NCI-H2227 (cell line): ENCODE results near the gene PSMD13.
"Not testable (repeated sequence)": the region's sequence is repeated elsewhere in the genome, so short reads cannot be mapped to it uniquely, and the experiment has no call there.

Experiments
- DNase-seq: peaks from one replicate; lab custom pipeline; 2025; ENCODE audit not compliant: unreplicated experiment; lab: John Stamatoyannopoulos, UW

PSMD13 gene

DNA sequence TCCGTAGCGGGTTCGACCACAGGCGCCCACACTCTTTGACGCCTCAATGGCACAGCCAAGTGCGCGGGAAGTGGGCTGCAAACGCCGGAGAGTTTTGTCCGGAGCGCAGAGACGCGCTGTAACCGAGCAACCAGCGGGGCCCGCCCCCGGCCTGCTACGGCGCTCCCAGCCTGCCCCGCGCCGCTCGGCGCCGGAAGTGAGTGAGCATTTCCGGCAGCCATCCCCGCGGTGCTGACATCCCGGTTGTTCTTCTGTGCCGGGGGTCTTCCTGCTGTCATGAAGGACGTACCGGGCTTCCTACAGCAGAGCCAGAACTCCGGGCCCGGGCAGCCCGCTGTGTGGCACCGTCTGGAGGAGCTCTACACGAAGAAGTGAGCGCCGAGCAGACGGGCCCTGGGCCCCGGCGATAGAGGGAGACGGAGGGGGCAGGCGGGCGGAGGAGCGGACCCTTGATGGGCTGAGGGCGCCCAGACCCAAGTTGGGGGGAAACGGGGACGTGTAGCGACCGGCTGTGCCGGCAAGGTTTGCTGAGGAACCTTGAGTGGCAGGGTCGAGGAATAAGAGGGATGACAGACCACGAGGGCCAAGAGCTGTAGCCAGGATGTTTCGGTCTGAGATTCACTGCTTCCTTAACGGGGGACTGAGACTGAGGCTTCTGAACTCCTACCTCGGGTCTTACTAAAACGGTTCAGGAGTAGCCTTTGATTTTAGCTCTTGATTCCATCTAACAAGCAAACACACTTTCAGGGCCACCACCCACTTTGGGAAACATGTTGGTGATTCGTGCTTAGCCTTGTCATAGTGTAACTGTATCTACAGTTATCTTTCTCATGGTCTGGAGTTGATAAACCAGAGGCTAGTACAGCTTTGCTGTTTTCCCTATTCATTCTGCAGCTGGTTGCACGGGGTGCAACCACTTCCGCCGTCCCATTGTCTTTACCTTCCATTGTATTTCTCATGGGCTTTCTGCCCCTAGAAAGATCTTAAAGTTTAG, at the start of gene PSMD13:
PSMD13 (plus strand) TSS at position 203 of the 994 bp plus-strand sequence; CDS start at position 277, 74 bp downstream.
- peak; percentile 95 for DNase-seq

DNA sequence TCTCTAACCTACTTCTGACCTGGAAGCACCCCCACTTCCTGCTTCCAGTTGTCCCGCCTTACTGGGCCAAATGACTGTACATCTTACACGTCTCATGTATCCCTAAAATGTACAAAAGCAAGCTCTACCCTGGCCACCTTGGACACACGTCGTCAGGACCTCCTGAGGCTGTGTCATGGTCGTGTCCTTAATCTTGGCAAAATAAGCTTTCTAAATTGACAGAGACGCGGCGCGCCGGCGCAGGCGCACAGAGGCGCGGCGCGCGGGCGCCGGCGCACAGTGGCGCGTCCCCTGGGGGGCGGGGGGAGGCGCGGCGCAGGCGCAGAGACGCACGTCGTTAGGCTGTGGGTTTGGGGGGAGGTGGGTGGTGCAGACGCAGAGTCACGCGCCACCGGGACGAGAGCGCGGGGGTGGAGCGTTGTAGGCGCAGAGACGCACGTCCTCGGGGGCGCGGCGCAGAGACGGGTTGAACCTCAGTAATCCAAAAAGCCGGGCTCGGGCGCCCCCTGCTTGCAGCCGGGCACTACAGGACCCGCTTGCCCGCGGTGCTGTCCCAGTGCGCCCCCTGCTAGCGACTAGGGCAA, 47.5 kb upstream of the PSMD13 start:
- DNase-seq, result not testable (repeated sequence)

DNA sequence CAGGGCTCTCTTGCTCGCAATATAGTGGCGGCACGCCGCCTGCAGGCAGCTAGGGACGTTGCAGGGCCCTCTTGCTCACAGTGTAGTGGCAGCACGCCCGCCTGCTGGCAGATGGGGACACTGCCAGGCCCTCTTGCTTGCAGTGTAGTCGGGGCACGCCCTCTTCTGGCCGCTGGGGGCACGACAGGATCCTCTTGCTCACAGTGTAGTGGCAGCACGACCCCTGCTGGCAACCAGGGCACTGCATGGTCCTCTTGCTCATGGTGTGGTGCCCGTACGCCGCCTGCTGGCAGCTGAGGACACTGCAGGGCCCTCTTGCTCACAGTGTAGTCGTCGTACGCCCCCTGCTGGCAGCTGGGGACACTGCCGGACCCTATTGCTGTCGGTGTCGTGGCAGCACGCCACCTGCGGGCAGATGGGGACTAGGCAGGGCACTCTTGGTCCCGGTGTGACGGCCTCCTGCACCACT, 46.9 kb upstream of the PSMD13 start:
- not testable (repeated sequence) for DNase-seq

DNA sequence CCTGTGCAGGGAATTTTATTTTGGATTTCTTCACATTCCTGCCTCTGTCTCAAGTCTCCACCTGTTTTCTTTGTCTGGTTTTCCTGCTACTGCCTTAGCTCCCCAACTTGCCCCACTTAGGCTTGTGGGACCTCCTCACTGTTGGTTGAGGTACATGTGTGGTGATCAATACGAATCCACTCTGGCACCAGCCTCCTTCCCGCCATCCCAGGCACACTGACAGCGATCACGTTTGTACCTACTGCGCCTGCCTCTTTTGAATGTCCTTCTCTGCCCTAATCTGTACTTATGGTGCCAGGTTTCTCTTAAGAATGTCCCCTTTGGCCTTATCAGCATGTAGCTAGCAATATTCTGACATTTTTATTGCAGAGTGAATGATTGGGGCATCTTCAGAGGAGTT, 46.2 kb upstream of the PSMD13 start:
- not testable (repeated sequence) for DNase-seq

DNA sequence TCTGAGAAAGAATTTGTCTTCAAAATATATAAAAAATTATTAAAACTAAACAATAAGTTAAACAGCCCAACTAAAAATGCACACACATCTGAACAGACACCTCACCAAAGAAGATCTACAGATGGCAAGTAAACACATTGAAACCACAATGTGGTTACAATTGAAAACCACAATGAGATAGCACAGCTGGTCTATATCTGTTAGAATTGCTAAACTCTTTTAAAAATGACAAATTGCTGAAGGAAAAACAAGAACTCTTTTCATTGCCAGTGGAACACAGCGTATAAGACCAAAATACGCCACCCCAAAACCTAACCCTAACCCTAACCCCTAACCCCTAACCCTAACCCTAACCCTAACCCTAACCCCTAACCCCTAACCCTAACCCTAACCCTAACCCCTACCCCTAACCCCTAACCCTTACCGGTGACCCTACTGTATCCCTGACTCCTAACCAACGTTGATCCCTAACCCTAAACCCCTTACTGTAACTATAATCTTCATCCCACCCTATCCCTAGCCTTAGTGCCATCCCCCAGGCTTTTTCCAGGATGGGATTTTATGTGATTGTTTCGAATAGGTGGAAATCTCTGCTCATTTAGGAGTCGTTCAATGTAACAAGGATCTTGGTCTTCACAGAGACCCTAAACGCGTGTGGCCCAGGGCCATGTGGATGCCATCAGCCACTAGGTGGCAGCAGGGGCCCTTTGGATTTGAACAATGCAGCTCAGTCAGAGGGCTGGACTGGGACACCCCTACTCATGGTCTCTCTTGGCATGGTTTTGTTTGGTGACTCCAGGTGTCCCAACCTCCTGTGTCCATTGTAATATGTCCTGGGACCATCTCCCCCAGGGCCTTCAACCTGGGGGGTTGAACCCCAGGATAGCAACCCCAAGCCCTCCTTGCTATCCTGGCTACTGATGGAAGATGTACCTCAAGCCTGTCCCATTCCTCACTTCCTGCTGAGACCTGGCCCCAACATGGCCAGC, 45.0 kb upstream of the PSMD13 start:
- not testable (repeated sequence) for DNase-seq

DNA sequence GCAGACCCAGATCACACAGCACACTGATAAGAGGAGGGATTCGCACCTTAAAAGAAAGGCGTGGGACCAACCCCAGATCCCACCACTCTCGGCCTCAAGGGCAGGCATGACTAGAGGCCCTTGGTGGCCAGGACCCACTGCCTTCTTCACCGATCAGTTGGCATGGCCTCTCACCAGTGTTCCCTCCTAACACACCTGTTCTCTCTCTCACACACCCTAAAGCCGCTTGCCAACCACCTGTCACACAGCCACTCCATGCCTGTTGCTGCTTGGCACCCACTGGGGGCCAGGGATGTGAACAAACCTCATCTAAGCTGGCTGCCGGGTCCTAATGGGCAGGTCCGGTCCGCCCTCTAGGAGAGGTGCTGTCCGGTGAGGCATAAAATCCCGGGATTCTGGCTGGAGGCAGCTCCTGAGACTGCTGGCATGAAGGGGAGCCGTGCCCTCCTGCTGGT, 44.1 kb upstream of the PSMD13 start, which contains the start of gene SCGB1C1:
SCGB1C1 (plus strand) TSS at position 405 of the 455 bp plus-strand sequence; CDS start at position 427, 22 bp downstream.
- not testable (repeated sequence) for DNase-seq

DNA sequence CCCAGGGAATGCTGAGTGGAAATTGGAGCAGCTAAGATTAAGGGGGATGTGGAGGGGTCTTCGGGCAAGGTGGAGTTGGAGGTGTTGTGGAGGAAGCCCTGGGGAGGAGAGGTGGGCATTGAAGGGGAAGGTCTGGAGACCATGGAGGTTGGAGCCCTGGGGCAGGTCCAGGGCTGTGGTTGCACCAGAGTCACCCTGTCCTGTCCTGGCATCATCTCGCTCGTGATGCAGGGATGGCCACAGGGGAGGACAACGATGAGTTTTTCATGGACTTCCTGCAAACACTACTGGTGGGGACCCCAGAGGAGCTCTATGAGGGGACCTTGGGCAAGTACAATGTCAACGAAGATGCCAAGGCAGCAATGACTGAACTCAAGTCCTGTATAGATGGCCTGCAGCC, 43.3 kb upstream of the PSMD13 start:
- DNase-seq, result not testable (repeated sequence)

DNA sequence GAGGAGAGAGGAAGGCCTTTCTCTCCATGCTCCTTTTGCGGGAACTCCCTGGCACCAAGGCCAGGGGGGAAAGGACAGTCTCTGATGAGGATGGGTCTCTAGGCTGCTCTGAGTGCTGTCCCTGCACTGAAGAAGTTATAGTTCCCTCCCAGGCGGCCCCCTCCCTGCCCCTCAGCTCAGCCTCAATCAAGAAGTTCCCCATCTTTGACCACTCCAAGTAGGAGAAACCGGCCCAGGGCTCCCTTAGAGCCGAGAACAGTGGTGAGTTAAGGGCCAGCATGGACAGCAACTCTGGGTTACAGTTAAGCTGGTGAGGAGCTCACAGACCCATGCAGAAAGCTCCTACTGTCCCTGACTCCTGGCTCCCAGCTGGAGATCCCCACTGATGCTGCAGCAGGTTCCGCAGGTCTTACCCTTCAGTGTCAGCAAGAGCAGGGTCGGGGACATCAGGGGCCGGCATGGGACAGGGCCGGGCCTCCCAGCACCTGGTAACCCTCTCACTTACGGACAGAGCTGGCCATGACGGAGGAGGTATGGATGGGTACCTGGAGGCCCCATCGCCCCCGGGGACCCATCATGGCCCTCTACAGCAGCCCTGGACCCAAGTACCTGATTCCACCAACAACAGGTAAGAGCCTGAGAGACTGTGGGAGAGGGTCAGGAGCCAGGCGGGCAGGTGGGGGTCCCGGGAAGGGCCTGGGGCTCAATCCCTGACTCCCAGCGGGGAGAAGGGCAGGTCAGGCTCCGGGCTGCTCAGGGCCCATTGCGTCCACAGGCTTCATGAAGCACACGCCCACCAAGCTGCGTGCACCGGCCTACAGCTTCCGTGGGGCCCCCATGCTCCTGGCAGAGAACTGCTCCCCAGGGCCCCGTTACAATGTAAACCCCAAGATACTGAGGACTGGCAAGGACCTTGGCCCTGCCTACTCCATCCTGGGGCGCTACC, 39.7 kb upstream of the PSMD13 start:
- DNase-seq, result no peak

DNA sequence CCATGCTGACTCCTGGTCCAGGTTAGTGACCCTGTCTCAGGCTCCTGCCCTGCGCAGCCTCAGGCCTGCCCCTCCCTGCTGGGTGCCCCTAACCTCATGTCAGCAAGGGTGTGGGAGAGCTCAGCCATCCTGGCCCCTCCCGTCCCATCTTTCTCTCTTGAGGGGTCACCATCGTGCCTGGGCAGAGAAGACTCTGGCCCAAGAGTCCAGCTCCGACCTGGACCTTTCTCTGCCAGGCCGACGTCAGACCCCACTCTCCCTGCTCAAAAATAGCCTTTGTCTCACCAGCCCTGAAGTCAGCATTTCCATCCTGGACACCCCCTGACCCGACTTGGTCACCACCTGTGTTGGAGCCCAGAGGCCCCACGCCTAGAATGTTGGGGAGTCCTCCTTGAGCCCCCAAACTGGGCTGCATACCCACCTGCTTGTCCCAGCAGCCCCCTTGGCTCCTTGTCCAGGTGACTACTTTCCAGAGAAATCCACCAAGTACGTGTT, 39.0 kb upstream of the PSMD13 start:
- no peak for DNase-seq

DNA sequence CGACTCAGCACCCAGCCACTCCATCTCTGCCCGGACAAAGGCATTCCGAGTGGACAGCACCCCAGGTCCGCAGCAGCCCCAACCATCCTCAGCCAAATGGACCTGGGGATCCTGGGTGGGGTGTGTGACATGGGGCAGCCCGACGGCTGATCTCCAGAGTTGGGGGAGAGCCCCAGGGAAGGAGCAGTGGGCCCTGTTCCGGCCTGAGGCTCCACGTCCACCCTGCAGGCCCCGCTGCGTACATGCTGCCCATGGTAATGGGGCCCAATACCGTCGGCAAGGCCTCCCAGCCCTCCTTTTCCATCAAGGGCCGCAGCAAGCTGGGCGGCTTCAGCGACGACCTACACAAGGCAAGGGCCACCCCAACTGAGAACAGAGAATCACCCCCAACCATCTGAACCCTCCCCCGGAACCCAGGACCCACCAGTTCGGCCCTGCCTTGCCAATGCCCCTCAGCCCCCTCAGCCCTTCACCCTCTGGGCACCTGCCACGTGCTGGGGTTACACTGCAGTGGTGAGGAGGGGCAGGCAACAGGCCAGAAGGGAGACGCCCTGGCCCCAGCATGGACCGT, 38.5 kb upstream of the PSMD13 start:
- DNase-seq, result no peak

DNA sequence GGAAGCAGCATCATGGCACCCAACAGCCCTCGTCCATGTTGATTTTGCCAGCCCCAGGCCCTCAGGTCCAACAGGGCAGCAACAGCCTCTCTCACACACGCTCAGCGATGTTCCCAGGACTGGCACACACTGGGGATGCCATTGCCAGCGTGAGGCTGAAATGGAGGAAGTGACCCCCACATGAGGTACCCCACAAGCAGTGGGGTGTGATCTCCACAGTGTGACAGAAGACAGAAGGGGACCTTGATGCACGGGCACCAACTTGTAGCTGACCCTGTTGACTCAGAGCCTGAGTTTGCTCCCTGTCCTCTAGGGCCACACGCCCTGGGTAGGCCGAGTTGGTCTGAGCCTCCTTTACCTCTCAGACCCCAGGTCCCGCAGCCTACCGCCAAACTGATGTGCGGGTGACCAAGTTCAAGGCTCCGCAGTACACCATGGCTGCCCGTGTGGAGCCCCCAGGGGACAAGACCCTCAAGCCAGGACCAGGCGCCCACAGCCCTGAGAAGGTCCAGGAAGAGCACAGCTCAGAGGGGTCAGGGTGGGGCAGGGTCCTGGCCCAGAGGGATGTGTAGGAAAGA, 37.7 kb upstream of the PSMD13 start:
- no peak for DNase-seq

DNA sequence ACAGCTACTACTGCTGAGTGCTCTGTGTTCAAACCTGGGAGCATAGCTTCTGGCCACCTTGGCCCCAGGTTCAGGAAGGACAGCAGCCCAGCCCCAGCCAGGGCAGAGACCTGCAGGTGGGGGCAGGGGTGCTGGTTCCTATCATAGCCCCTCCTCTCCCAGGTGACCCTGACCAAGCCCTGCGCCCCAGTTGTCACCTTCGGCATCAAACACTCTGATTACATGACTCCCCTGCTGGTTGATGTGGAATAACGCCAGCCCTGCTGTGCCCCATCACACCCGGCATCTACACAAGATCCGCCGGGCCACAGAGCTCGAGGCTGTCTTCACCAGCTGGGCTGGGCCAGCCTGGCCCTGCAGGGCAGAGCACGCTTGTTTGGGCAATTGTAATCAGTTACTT, 37.0 kb upstream of the PSMD13 start:
- DNase-seq, result no peak

DNA sequence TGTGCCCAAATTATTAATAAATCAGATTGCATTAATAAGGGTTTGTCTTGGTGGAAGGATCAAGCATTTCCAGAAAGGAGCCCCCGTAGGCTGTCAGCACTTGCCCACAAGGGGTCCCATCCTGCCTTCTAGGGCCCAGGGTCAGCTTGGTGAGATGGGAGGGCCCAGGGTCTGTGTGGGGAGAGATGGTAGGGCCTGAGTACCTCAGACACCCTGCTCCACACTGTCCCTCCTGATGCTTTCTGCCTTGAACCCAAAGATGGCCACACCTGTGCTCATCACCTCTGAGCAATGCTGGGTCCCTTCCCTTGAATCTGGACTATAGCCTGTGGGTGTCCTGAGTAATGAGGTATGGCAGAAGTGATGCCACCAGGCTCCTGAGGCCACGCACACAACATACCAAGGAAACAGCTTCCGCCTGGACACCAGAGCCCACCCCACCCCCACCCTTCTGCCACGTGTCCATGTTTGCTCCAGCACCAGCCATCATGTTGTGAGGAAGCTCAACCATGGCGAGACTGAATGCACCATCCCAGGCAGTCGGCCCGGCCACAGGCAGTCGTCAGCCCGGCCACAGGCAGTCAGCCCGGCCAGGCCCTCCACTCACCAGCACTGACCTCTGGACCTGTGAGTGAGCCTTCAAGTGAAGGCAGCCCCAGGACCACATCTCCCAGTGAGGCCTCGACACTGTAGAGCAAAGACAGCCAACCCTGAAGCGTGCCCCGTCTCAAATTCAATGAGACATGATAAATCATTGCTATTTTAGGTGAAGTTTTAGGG, 36.4 kb upstream of the PSMD13 start:
- DNase-seq, result no peak

DNA sequence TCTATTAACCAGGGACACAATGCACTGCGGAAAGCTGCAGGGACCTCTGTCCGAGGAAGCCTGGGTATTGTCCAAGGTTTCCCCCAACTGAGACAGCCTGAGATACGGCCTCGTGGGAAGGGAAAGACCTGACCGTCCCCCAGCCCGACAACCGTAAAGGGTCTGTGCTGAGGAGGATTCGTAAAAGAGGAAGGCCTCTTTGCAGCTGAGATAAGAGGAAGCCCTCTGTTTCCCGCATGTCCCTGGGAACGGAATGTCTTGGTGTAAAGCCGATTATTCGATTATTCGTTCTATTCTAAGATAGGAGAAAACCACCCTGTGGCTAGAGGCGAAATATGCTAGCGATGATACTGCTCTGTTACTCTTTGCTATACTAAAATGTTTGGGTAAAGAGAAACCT, 34.8 kb upstream of the PSMD13 start:
- DNase-seq, result no peak

DNA sequence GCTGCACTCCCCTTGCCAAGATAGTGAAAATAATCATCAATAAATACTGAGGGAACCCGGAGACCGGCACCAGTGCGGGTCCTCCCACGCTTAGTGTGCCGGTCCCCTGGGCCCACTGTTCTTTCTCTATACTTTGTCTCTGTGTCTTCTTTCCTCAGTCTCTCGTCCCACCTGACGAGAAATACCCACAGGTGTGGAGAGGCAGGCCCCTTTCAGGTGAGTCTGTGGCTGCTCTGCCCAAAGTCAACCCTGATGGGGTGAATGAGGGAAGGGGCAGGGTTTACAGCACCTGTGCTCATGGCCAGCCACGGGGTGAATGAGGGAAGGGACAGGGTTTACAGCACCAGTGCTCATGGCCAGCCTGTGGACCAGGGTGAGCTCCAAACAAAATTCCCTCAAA, 34.3 kb upstream of the PSMD13 start:
- no peak for DNase-seq

DNA sequence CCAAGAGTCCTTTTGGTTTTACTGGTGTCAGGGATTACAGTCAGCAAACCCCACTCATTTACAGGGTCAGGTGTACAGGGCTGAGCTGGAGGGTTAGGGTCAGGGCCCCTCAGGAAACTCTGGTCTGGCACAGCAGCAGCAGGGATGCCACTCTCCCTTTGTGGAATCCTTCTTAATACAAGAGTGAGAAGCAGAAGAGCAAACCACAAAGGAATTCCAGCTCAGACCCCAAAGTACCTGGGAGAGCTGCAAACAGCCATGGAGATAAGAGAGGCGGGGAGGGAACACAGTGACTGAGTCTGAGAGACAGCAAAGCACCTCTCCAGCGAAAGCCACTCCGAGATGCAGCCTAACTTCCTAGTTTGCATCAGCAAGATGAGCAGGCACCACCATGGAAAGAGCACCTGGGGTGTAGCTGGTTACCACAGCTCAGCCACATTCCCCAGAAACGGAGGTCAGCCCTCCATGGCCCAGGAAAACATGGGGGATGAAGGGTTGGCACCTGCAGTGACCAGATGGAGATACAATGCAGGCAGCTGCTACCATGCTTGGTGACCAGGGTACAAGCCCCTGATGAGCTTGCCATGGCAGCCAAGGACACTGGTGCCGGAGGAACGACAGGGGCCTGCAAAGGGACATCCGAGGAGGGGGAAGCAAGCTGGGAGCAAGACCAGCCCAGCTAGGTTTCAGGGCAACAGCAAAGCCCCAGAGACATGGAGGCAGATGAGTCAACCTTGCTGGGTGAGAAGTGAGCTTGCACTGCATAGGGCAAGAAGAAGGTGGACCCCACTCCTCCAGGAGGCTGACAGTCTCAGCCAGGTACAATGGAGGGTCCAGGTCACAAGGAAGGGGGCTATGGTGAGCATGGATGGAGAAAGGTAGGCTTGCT, 33.5 kb upstream of the PSMD13 start:
- DNase-seq, result no peak
